K562 (cell line): ENCODE measurements around the gene MAP4K4. TPM values are rescaled to one million over a fixed set of nuclear protein-coding genes. Genes with fewer than 3 reads are reported as not detected.

Experiments used
- ATAC-seq: fragments of 200-7000 bp; cut with Tn5 transposase; 3 replicates; pipeline ENCODE4 v1.9.1; 2020; ENCODE audit warnings: moderate library complexity
- BruUV-seq: library from RNA; stranded (reverse); fragments of 400-500 nt; replicated peaks from 2 replicates; lab custom pipeline; 2021; lab: Mats Ljungman, UMichigan
- CTCF ChIA-PET: fragments of 300-600 bp; formaldehyde crosslinking; extraction: SDS; loops from one replicate; lab custom pipeline; 2021; ENCODE audit warnings: low intra/inter-chr PET ratio; lab: Yijun Ruan, JAX
- POLR2A ChIA-PET: fragments of 300-600, 350-650 bp; sonication (Branson Sonifier 250); formaldehyde crosslinking; extraction: SDS; loops from one replicate; lab custom pipeline; 2021; ENCODE audit warnings: antibody characterized with exemption, inconsistent platforms; lab: Yijun Ruan, JAX
- DNase-seq, 4 experiments: peaks; one replicate each; pipeline versions ENCODE4 v3.0.0 to v3.0.0-alpha.2; 2011 to 2018; ENCODE audit warnings: low spot score in 3 of 4, mixed read lengths in 3 of 4; ENCODE audit errors: extremely low read depth in 1 of 4
- FAIRE-seq: peaks from 2 replicates; lab custom pipeline; 2011; peaks lifted over from hg19 to GRCh38; lab: Jason Lieb, UNC
- H2AFZ ChIP-seq: 2 replicates; pipeline ENCODE4 v1.6.0; 2011; ENCODE audit warnings: low read depth, low read length, control low read depth, inconsistent platforms
- H3K27ac ChIP-seq: fragments of 200-600 bp; 3 replicates; pipeline ENCODE4 v1.8.0; 2011; ENCODE audit warnings: low read depth, mild to moderate bottlenecking, control low read depth, inconsistent platforms, low read length, moderate library complexity, mixed read lengths; ENCODE audit errors: extremely low read depth
- H3K27me3 ChIP-seq, 2 experiments: fragments of 300-600 bp in 1 of 2; 2 replicates in 1 of 2; 3 replicates in 1 of 2; pipeline versions ENCODE4 v1.6.0 to v1.8.0; 2011; ENCODE audit warnings: inconsistent platforms in 2 of 2, low read length in 2 of 2, mild to moderate bottlenecking in 1 of 2, mixed read lengths in 1 of 2, moderate library complexity in 1 of 2; ENCODE audit not compliant: control insufficient read depth in 2 of 2, insufficient read depth in 2 of 2
- H3K36me3 ChIP-seq: fragments of 300-600 bp; 3 replicates; pipeline ENCODE4 v1.8.0; 2011; ENCODE audit warnings: mild to moderate bottlenecking, low read length, inconsistent platforms; ENCODE audit not compliant: control insufficient read depth, insufficient read depth
- H3K4me1 ChIP-seq, 2 experiments: fragments of 200-600 bp in 1 of 2; replicated peaks in 1 of 2; 2 replicates in 1 of 2; 3 replicates in 1 of 2; pipeline versions ENCODE4 v1.5.1 to v1.8.0; 2011; ENCODE audit warnings: inconsistent platforms in 2 of 2, low read length in 2 of 2, mild to moderate bottlenecking in 1 of 2, mixed read lengths in 1 of 2, moderate library complexity in 1 of 2; ENCODE audit not compliant: control insufficient read depth in 2 of 2, insufficient read depth in 2 of 2
- H3K4me2 ChIP-seq: 2 replicates; pipeline ENCODE4 v1.6.1; 2011; ENCODE audit warnings: low read length, control low read depth, inconsistent platforms, mixed read lengths; ENCODE audit not compliant: insufficient read depth
- H3K4me3 ChIP-seq: fragments of 200-600 bp; sonication (generic), shearing (Covaris generic); 2 replicates; pipeline ENCODE4 v1.5.1; 2016; ENCODE audit warnings: control low read depth, inconsistent platforms
- H3K79me2 ChIP-seq: fragments of 200-600 bp; 3 replicates; pipeline ENCODE4 v1.8.0; 2011; ENCODE audit warnings: low read length, inconsistent platforms; ENCODE audit not compliant: control insufficient read depth, insufficient read depth
- H3K9ac ChIP-seq, 2 experiments: 2 replicates each; pipeline versions ENCODE4 v1.6.0 to v1.6.1; 2011; ENCODE audit warnings: low read depth in 2 of 2, low read length in 2 of 2, control low read depth in 1 of 2, inconsistent platforms in 1 of 2, mild to moderate bottlenecking in 1 of 2, mixed read lengths in 1 of 2; ENCODE audit not compliant: insufficient read depth in 1 of 2
- H3K9me1 ChIP-seq: one replicate; pipeline ENCODE4 v1.6.0; 2011; ENCODE audit warnings: inconsistent platforms, mild to moderate bottlenecking, low read length, moderate library complexity; ENCODE audit not compliant: control insufficient read depth, insufficient read depth
- H3K9me3 ChIP-seq: replicated peaks from 2 replicates; pipeline ENCODE4 v1.5.1; 2011; ENCODE audit warnings: low read depth, low read length, inconsistent platforms; ENCODE audit not compliant: control insufficient read depth, insufficient read depth
- H4K20me1 ChIP-seq: replicated peaks from 2 replicates; pipeline ENCODE4 v1.6.1; 2011; ENCODE audit warnings: low read length, inconsistent platforms, mixed read lengths; ENCODE audit not compliant: control insufficient read depth, insufficient read depth
- AFF1 ChIP-seq, 2 experiments: fragments of 450-650 bp; IDR thresholded peaks; 2 replicates each; pipeline ENCODE4 v1.6.1; 2018; ENCODE audit warnings: mild to moderate bottlenecking in 2 of 2, low read depth in 1 of 2; ENCODE audit not compliant: partially characterized antibody in 2 of 2
- BRD4 ChIP-seq: fragments of 200-600 bp; sonication (generic); IDR thresholded peaks from 2 replicates; pipeline ENCODE4 v1.6.1; 2017; ENCODE audit warnings: inconsistent platforms
- PCBP1 ChIP-seq: fragments of 200-400 bp; formaldehyde crosslinking; IDR thresholded peaks from 2 replicates; pipeline ENCODE4 v1.6.1; 2018; ENCODE audit warnings: mild to moderate bottlenecking, low read depth, low read length; ENCODE audit not compliant: poor library complexity, severe bottlenecking
- POLR2H ChIP-seq: IDR thresholded peaks from 2 replicates; pipeline ENCODE4 v1.6.1; 2016; ENCODE audit warnings: missing genetic modification characterization, low read depth, mild to moderate bottlenecking, control low read depth, missing compliant biosample characterization, moderate library complexity
- ZBTB33 ChIP-seq: sonication (generic); formaldehyde crosslinking; IDR thresholded peaks from 2 replicates; pipeline ENCODE4 v1.8.1; 2023; ENCODE audit warnings: mild to moderate bottlenecking, missing genetic modification reagents
- ZNF197 ChIP-seq: fragments of 200-800 bp; sonication (Bioruptor generic); IDR thresholded peaks from 2 replicates; pipeline ENCODE4 v1.6.1; 2016; ENCODE audit warnings: low read depth, missing genetic modification characterization, missing compliant biosample characterization
- ZNF212 ChIP-seq: fragments of 450-650 bp; formaldehyde crosslinking; IDR thresholded peaks from 2 replicates; pipeline ENCODE4 v1.4.0; 2020; ENCODE audit warnings: mild to moderate bottlenecking
- WGBS: fragments of 100-300 bp; shearing (Covaris generic); methylation state at CpG from one replicate; pipeline ENCODE4 v1.1.6; 2016; ENCODE audit warnings: low coverage, mixed read lengths; ENCODE audit not compliant: insufficient coverage; ENCODE audit errors: missing lambda C conversion rate; 5-methylcytosine and 5-hydroxymethylcytosine counted together
- in situ Hi-C: fragments of 300-500 bp; cut with MboI; formaldehyde crosslinking; loops from 4 replicates; pipeline ENCODE4 v1.15.0; 2018; ENCODE audit warnings: inconsistent platforms, mixed read lengths
- intact Hi-C: fragments of 100-400 bp; cut with micrococcal nuclease; formaldehyde crosslinking; loops from 2 replicates; pipeline ENCODE4 v1.14.2; 2022
- polyA plus RNA-seq, 8 experiments: library from polyadenylated mRNA; depleted of rRNA in 4 of 8; stranded (reverse) in 5 of 8; unstranded in 3 of 8; fragments of >200 nt; fragmentation: Nextera tagmentation in 2 of 8; fragmentation: Illumina TruSeq in 1 of 8; extraction: Ambion mirVana in 2 of 8; extraction: Trizol in 1 of 8; gene quantifications; 2 replicates each; pipeline versions ENCODE4 v1.2.1 to v1.2.3, GENCODE V29; 2011 to 2014; ENCODE audit warnings: inconsistent platforms in 1 of 8, missing spikeins in 1 of 8
- total RNA-seq, 7 experiments: library from RNA; depleted of rRNA in 6 of 7; stranded (reverse); fragments of >200 nt in 6 of 7; fragmentation: Illumina TruSeq in 2 of 7; extraction: Trizol in 2 of 7; gene quantifications; 2 replicates each; pipeline versions ENCODE4 v1.2.1 to v1.2.3, GENCODE V29; 2011 to 2021; ENCODE audit warnings: low replicate concordance in 1 of 7

The MAP4K4 gene
- total and polyA plus RNA-seq, 9 of the 15 experiments (the other 6 are each of a cell fraction or from before 2014, with no cell fraction given) = 7.6 to 76.4 (median 50.6) TPM

- FAIRE-seq = peak; percentile 32
- H3K36me3 ChIP-seq = no peaks in the 10 kb centered on the region
- no peak overlapping the region for H2AFZ ChIP-seq
- no peak overlapping the region for H3K9ac ChIP-seq
- DNase-seq = peak; percentile 39 to 62 (median 52)
- no TSS peak for BruUV-seq
- WGBS = 39% methylated on average over 10 of the region's 10 CpGs
- ChIA-PET CTCF (no interaction called here), POLR2A (interaction anchor here (0.6 to 1.2 kb wide), 4 partner anchors 9 to 79 kb away, joined by 3 read pairs; partner anchors contain the start of gene MAP4K4)
- H4K20me1 ChIP-seq = peaks cover 27% of the 10 kb centered on the region
- H3K27ac ChIP-seq = no peak overlapping the region
- no peaks in the 10 kb centered on the region for H3K9me1 ChIP-seq
- H3K4me3 ChIP-seq = no peak overlapping the region
- no peaks in the 10 kb centered on the region for H3K9me3 ChIP-seq
- no peaks in the 10 kb centered on the region for H3K27me3 ChIP-seq
- intact Hi-C loops (no loop called here), in situ Hi-C loops (no loop called here)
- peaks cover 96% of the 10 kb centered on the region for H3K79me2 ChIP-seq
- peak; percentile 95 for ATAC-seq
- no peak overlapping the region for H3K4me2 ChIP-seq
- peaks cover 3 to 17% of the 10 kb centered on the region in 2 experiments for H3K4me1 ChIP-seq
- TF ChIP-seq POLR2H (tag) (no peak), AFF1 (IDR thresholded peaks at IDR 0.05; ENCODE audit: low read depth in 1 of 2, partially characterized antibody in 2 of 2) (no peak), BRD4 (no peak), ZNF197 (CRISPR knock-in tag) (no peak), PCBP1 (no peak), ZBTB33 (no peak), ZNF212 (no peak)
Measured at GRCh38 chr2:101776172-101777043, 78.9 kb downstream of the MAP4K4 start.
